Heart right ventricle (tissue), 16 donors: Measurements from ENCODE around the gene YES1. TPM values are rescaled to one million over a fixed set of nuclear protein-coding genes. Genes with fewer than 3 reads are reported as not detected.

Experiments
- ATAC-seq, 8 donors: fragments of 200-7000 bp; cut with Tn5 transposase; one replicate each; pipeline ENCODE4 v1.9.1; 2020; ENCODE audit warnings: mild to moderate bottlenecking in 8 of 8, moderate library complexity in 8 of 8, moderate number of reproducible peaks in 1 of 8
- DNase-seq, 2 donors: peaks; one replicate each; pipeline ENCODE4 v3.0.0-alpha.2; 2020
- H3K27ac ChIP-seq, 10 donors: fragments of 200-600 bp; sonication (generic) in 2 of 10; one replicate each; pipeline versions ENCODE4 v1.5.0 to v1.8.0; 2020 to 2022; ENCODE audit warnings: mild to moderate bottlenecking in 3 of 10
- H3K27me3 ChIP-seq, 7 donors: fragments of 200-600 bp; one replicate each; pipeline ENCODE4 v1.8.0; 2021 to 2022; ENCODE audit warnings: mild to moderate bottlenecking in 2 of 7
- H3K36me3 ChIP-seq, 9 donors: fragments of 200-600 bp; sonication (generic) in 1 of 9; one replicate each; pipeline versions ENCODE4 v1.5.0 to v1.8.0; 2020 to 2022; ENCODE audit warnings: mild to moderate bottlenecking in 2 of 9
- H3K4me1 ChIP-seq, 9 donors: fragments of 200-600 bp; sonication (generic) in 1 of 9; one replicate each; pipeline versions ENCODE4 v1.5.0 to v1.8.0; 2020 to 2022; ENCODE audit warnings: mild to moderate bottlenecking in 4 of 9
- H3K4me3 ChIP-seq, 10 donors: fragments of 200-600 bp; sonication (generic) in 2 of 10; one replicate each; pipeline versions ENCODE4 v1.5.0 to v1.8.0; 2020 to 2022; ENCODE audit warnings: mild to moderate bottlenecking in 7 of 10, moderate library complexity in 2 of 10
- H3K9me3 ChIP-seq, 11 donors: fragments of 200-600 bp in 10 of 11; sonication (generic) in 2 of 11; one replicate each; pipeline versions ENCODE4 v1.5.0 to v1.8.0; 2013 to 2022; ENCODE audit warnings: mild to moderate bottlenecking in 2 of 11, control low read depth in 1 of 11, moderate library complexity in 1 of 11
- WGBS, 2 donors: extraction: QIAGEN DNeasy Blood & Tissue Kit; methylation state at CpG; one replicate each; pipeline ENCODE4 v1.1.7; 2013; ENCODE audit warnings: inconsistent platforms in 1 of 2; 5-methylcytosine and 5-hydroxymethylcytosine counted together
- intact Hi-C, 10 donors: fragments of 100-400 bp; cut with DNase I; formaldehyde crosslinking; loops; one replicate each; pipeline versions ENCODE4 v1.11.1 to v1.14.2; 2022
- polyA plus RNA-seq, 2 donors: library from polyadenylated mRNA; stranded (reverse); fragments of 200-250 nt; gene quantifications; one replicate each; pipeline ENCODE4 v1.2.3, GENCODE V29; 2013
- total RNA-seq, 10 donors: library from RNA; stranded (reverse); fragmentation: NEBNext Ultra II Directional in 3 of 10; extraction: Animal tissue kit (Norgen Biotek cat#: 25700) in 3 of 10; gene quantifications; one replicate each; pipeline versions ENCODE4 v1.2.1 to v1.2.4, GENCODE V29; 2021 to 2023
- TF ChIP-seq, protein P1 (sequence below), 9 donors: fragments of 200-600 bp; sonication (generic) in 2 of 9; IDR thresholded peaks; one replicate each; pipeline versions ENCODE4 v1.5.0 to v1.8.0; 2021 to 2022; ENCODE audit warnings: antibody characterized with exemption in 9 of 9, mild to moderate bottlenecking in 5 of 9, moderate library complexity in 1 of 9
- donor health status: Arrhythmogenic right ventricular cardiomyopathy.
- donor health status: ischemic (EF 13 %, LVEDD 7.1; RV severe dilation, severe dysfunction).
- donor health status: healthy with polysubstance abuse.
- donor health status: DM: no; HTN: yes; CAD: no.
- donor health status: DM: no; HTN: no; CAD: no.
- donor health status: ischemic (EF 25% LVEDD 6.9; RV normal size, moderate dysfunction).
- donor health status: ischemic (EF 25% LVEDD 5.7; RV mildly dilated, moderate dysfunction).
- donor health status: healthy.
- donor health status: DM: yes; HTN: yes; CAD: no.
- donor health status: Ischemic cardiomyopathy.
- donor health status: ischemic (EF 35%, LVEDD 5.7; RV mildly dilated, moderate dysfunction).
- donor health status: nonischemic (EF 11% LVEDD 7.7; RV severe dilation, severe dysfunction).
- donor health status: DM: yes; HTN: yes; CAD: no.
- donor health status: PGD.
- donor health status: ischemic (EF 29% LVEDD 5.4; RV normal size, mild dysfunction).
- donor health status: nonischemic (EF 23%, LVEDD 6.1; RV moderate dilation, normal function).

The YES1 gene
- total and polyA plus RNA-seq, 12 donors: 10.3 to 31.5 (median 21.7) TPM

DNA sequence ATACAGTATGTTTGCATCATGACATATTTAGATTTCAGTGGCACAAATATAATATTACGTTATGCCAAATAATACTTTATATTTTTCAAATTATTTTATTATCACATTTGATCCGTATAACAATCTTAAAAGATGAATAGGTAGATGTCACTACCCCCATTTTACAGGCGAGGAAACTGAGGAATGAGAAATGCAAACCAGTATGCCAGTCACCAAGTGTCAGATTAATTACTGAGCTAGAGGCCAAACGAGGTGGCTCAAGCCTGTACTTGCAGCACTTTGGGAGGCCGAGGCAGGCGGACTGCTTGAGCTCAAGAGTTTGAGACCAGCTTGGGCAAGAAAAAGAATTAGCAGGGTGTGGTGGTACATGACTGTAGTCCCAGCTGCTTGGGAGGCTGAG lies 17.4 kb upstream of the YES1 start:
- no peaks in the 10 kb centered on the region for H3K9me3 ChIP-seq
- H3K4me3 ChIP-seq: no peak overlapping the region
- intact Hi-C loops: no loop called here
- TF ChIP-seq, protein P1, sequence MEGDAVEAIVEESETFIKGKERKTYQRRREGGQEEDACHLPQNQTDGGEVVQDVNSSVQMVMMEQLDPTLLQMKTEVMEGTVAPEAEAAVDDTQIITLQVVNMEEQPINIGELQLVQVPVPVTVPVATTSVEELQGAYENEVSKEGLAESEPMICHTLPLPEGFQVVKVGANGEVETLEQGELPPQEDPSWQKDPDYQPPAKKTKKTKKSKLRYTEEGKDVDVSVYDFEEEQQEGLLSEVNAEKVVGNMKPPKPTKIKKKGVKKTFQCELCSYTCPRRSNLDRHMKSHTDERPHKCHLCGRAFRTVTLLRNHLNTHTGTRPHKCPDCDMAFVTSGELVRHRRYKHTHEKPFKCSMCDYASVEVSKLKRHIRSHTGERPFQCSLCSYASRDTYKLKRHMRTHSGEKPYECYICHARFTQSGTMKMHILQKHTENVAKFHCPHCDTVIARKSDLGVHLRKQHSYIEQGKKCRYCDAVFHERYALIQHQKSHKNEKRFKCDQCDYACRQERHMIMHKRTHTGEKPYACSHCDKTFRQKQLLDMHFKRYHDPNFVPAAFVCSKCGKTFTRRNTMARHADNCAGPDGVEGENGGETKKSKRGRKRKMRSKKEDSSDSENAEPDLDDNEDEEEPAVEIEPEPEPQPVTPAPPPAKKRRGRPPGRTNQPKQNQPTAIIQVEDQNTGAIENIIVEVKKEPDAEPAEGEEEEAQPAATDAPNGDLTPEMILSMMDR (IDR thresholded peaks at IDR 0.05): no peak
- H3K4me1 ChIP-seq: peaks cover 0 to 30% (median 15%) of the 10 kb centered on the region in 9 donors
- ATAC-seq (no peak), DNase-seq (no peak)
- H3K36me3 ChIP-seq: no peaks in the 10 kb centered on the region
- H3K27ac ChIP-seq: peak overlapping the region in 8 of 10 donors; percentile 22 to 79 (median 62)
- H3K27me3 ChIP-seq: peaks cover 0 to 50% (median 0%) of the 10 kb centered on the region in 7 donors
- WGBS, 2 donors: 94 to 96% methylated on average over 6 of the region's 6 CpGs

DNA sequence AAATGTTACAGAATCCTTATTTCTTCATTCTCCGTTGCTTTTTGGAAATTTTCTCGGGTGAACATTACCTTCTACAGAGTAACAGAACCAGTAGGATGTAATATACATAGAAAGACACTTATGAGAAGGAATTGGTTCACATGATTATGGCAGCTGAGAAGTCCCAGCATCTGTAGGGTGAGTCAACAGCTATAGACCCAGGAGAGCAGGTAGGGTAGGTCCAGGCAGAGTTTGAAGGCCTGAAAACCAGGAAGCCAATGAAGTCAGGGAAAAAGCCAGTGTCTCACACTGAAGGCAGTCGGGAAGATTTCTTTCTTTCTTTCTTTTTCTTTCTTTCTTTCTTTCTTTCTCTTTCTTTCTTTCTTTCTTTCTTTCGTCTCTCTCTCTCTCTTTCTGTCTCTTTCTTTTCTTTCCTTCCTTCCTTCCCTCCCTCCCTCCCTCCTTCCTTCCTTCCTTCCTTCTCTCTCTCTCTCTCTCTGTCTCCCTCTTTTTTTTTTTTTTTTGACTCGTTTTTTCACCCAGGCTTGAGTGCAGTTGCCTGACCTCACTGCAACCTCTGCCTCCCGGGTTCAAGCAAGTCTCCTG lies 15.1 kb upstream of the YES1 start:
- intact Hi-C loops: no loop called here

DNA sequence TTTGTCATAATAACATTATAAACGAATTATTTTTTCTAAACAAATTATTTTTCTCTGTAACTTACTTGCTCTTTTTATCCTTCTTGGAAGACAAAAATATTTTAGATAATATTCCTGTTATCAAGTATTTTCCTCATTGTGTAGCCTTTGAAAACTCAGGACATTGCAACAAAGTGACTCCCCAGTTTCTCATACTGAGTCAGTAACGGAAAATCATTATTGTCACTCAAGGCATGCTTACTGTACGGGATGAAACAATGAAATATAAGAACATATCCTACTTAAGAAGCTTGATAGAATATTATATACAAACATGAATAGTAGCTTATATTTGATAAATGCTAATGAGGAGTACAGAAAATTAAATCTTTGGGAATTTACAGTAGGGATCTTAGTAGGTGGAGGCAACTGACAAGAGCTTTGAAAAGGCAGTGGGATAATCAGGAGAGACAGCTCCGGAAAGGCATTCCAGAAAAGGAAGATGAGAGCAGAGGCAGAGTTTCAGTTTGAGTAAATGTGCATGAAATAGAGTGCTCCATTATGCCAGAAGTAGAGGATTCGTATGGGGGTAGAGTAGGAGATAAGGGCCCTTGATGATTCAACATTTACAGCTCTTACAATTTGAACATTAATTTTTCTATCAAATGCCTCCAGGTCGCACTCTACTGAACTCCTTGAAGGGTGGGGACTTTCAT lies 14.0 kb upstream of the YES1 start:
- no peaks in the 10 kb centered on the region for H3K9me3 ChIP-seq
- H3K4me1 ChIP-seq: peaks cover 0 to 16% (median 4%) of the 10 kb centered on the region in 9 donors
- TF ChIP-seq, protein P1 (IDR thresholded peaks at IDR 0.05): no peak
- H3K27ac ChIP-seq: no peak overlapping the region
- H3K36me3 ChIP-seq: no peaks in the 10 kb centered on the region
- 85 to 93% methylated on average over 6 of the region's 6 CpGs for WGBS, 2 donors
- H3K27me3 ChIP-seq: peaks cover 0 to 64% (median 0%) of the 10 kb centered on the region in 7 donors
- H3K4me3 ChIP-seq: no peak overlapping the region
- no peak for ATAC-seq
- intact Hi-C loops: no loop called here
- no peak for DNase-seq

More for the DNA sequence above, 15.1 kb upstream of the YES1 start:
- Histone ChIP-seq H3K36me3 (no peaks in the 10 kb centered on the region), H3K9me3 (no peaks in the 10 kb centered on the region), H3K27me3 (peaks cover 0 to 58% (median 0%) of the 10 kb centered on the region in 7 donors), H3K4me1 (peaks cover 0 to 26% (median 8%) of the 10 kb centered on the region in 9 donors), H3K4me3 (no peak overlapping the region), H3K27ac (no peak overlapping the region)
- 80 to 83% methylated on average over 6 of the region's 6 CpGs for WGBS, 2 donors
- TF ChIP-seq, protein P1 (IDR thresholded peaks at IDR 0.05): no peak
- ATAC-seq (no peak), DNase-seq (no peak)

DNA sequence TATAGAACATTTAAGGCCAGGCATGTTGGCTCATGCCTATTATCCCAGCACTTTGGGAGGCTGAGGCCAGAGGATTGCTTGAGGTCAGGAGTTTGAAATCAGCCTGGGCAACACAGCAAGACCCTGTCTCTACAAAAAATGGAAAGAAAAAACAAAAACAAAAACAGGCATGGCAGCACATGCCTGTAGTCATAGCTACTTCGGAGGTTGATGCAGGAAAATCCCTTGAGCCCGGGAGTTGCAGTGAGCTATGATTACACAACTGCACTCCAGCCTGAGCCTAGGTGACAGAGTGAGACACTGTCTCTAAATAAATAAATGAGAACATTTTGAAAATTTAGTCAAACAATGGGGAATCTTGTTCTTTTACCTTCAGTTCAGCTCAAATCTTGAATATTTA lies 12.1 kb upstream of the YES1 start:
- no peaks in the 10 kb centered on the region for H3K36me3 ChIP-seq
- H3K4me3 ChIP-seq: no peak overlapping the region
- ATAC-seq (no peak), DNase-seq (no peak)
- intact Hi-C loops: no loop called here
- no peaks in the 10 kb centered on the region for H3K9me3 ChIP-seq
- peaks cover 0 to 76% (median 0%) of the 10 kb centered on the region in 7 donors for H3K27me3 ChIP-seq
- no peak overlapping the region for H3K27ac ChIP-seq
- TF ChIP-seq, protein P1 (IDR thresholded peaks at IDR 0.05): no peak
- WGBS, 2 donors: 62 to 65% methylated on average over 2 of the region's 2 CpGs
- no peaks in the 10 kb centered on the region for H3K4me1 ChIP-seq
